AG04449 (cell line): Measurements from ENCODE around the gene KLHDC8A.
A peak's percentile ranks its signal among the peaks of the same experiment; 100 is the strongest.
"Not testable (repeated sequence)": the region's sequence is repeated elsewhere in the genome, so short reads cannot be mapped to it uniquely, and the experiment has no call there.

Experiments used
- CTCF ChIA-PET: fragments of 350-600 bp; formaldehyde crosslinking; extraction: SDS; loops from one replicate; lab custom pipeline; 2021; ENCODE audit warnings: antibody characterized with exemption; lab: Yijun Ruan, JAX
- POLR2A ChIA-PET: fragments of 400-600, 350-600 bp; formaldehyde crosslinking; extraction: SDS; loops from one replicate; lab custom pipeline; 2020; ENCODE audit warnings: antibody characterized with exemption, inconsistent platforms; lab: Yijun Ruan, JAX
- DNase-seq: peaks from one replicate; pipeline ENCODE4 v3.0.0-alpha.2; 2010; ENCODE audit warnings: low read depth, low spot score
- H3K4me3 ChIP-seq: 2 replicates; pipeline ENCODE4 v1.5.1; 2011; ENCODE audit warnings: low read depth, mild to moderate bottlenecking, control low read depth, low read length
- TF ChIP-seq, protein P1 (sequence below): IDR thresholded peaks from one replicate; pipeline ENCODE4 v1.5.1; 2011; ENCODE audit warnings: mild to moderate bottlenecking, moderate library complexity, low read length, control low read depth, inconsistent platforms; ENCODE audit not compliant: insufficient read depth; ENCODE audit errors: missing control alignments

KLHDC8A gene

DNA sequence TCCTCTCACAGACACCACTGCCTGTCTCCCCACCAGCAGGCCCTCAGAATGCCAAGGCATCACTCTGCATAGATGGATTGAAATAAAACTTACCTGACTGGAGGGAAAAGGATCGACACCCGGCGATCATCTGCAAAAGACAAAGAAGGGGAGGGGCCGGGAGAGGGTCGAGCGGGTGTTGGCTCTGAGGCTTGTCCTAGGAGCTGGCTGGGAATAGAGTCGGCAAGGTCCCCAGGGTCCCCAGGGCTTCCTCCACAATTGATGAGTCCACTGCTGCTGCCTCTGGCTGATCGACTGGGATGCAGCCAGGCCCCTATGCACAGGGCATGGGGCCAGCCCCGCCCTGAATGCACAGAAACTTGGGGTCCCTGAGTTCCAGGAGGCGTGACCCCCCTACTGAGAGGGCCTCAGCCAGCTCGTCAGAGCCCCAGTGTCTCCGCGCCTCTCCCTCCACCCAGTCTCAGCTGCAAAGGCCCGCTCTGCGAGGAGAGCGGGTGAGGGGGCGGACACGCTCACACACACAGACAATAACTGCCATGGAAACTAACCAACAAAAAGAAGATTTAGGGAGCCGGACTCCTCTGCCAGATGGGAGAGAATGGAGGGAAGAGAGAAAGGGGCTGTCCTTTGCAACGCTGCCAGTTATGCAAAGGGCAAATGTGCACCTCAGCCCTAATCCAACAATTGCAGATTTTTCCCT is at the start of gene KLHDC8A:
Gene KLHDC8A, minus strand, starts transcription at position 483 of the 700 bp plus-strand sequence. CDS start 13,318 bp downstream, outside the sequence.
- H3K4me3 ChIP-seq, result no peak within 1 kb of the TSS
- POLR2A ChIA-PET, result no interaction called here
- TF ChIP-seq, protein P1, sequence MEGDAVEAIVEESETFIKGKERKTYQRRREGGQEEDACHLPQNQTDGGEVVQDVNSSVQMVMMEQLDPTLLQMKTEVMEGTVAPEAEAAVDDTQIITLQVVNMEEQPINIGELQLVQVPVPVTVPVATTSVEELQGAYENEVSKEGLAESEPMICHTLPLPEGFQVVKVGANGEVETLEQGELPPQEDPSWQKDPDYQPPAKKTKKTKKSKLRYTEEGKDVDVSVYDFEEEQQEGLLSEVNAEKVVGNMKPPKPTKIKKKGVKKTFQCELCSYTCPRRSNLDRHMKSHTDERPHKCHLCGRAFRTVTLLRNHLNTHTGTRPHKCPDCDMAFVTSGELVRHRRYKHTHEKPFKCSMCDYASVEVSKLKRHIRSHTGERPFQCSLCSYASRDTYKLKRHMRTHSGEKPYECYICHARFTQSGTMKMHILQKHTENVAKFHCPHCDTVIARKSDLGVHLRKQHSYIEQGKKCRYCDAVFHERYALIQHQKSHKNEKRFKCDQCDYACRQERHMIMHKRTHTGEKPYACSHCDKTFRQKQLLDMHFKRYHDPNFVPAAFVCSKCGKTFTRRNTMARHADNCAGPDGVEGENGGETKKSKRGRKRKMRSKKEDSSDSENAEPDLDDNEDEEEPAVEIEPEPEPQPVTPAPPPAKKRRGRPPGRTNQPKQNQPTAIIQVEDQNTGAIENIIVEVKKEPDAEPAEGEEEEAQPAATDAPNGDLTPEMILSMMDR, result no peak
- CTCF ChIA-PET, result interaction anchor here (1.0 to 6.5 kb wide), 10 partner anchors 9 to 168 kb away, joined by 3 to 201 read pairs (median 6); no protein-coding TSS in a partner anchor
- no peak for DNase-seq

DNA sequence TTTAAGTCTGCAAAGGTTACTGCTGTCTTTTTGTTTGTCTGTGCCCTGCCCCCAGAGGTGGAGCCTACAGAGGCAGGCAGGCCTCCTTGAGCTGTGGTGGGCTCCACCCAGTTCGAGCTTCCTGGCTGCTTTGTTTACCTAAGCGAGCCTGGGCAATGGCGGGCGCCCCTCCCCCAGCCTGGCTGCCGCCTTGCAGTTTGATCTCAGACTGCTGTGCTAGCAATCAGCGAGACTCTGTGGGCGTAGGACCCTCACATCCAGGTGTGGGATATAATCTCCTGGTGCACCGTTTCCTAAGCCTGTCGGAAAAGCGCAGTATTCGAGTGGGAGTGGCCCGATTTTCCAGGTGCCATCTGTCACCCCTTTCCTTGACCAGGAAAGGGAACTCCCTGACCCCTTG is 49.5 kb upstream of the KLHDC8A start:
- POLR2A ChIA-PET, H3K4me3 ChIP-seq, DNase-seq: not testable (repeated sequence)
- CTCF ChIA-PET, result interaction anchor here (1.0 to 4.3 kb wide), 3 partner anchors 10 to 52 kb away, joined by 3 to 22 read pairs (median 3); no protein-coding TSS in a partner anchor

GRCh38 chr1:205404484-205404883 is 47.8 kb upstream of the KLHDC8A start:
- POLR2A ChIA-PET, CTCF ChIA-PET: not testable (repeated sequence)

GRCh38 chr1:205398586-205398985 is 41.9 kb upstream of the KLHDC8A start:
- no peak for DNase-seq
- TF ChIP-seq, protein P1, result no peak
- H3K4me3 ChIP-seq, result no peak overlapping the region
- ChIA-PET POLR2A (no interaction called here), CTCF (interaction anchor here (1.8 to 6.1 kb wide), 8 partner anchors 14 to 128 kb away, joined by 6 to 151 read pairs (median 12); no protein-coding TSS in a partner anchor)

More at GRCh38 chr1:205404484-205404883, 47.8 kb upstream of the KLHDC8A start:
- DNase-seq, H3K4me3 ChIP-seq: not testable (repeated sequence)

DNA sequence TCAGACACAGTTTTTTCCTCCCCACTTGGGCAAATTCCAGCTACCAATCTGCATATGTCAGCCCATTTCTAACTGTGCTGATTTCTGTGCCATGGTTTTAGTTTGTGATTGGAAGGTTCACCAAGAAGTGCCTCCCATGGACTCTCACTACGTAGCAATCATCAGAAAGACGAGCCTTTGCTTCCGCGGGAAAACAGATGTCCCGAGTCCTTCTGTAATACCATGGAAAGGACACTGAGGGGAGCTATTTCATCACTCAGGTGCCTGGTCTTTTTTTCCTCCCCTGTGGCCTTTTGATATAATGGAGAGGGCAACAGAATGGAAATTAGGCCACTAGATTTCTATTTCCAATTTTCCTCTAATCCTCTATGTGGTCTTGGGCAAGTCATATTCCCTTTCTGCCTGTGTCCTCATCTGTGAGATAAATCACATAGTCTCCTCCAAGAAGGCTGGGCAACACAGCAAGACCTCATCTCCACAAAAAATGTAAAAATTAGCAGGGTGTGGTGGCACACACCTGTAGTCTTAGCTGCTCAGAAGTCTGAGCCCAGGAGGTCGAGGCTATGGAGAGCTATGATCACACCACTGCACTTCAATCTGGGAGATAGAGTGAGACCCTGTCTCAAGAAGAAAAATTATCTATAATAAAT is 40.4 kb upstream of the KLHDC8A start:
- no peak overlapping the region for H3K4me3 ChIP-seq
- ChIA-PET CTCF (interaction anchor here (0.8 to 6.1 kb wide), 28 partner anchors 11 to 262 kb away, joined by 3 to 151 read pairs (median 5); partner anchors contain the start of gene KLHDC8A), POLR2A (no interaction called here)
- DNase-seq, result no peak
- TF ChIP-seq, protein P1, result peak; percentile 35

- no peak for DNase-seq
- CTCF ChIA-PET, result interaction anchor here (0.7 to 6.1 kb wide), 12 partner anchors 11 to 142 kb away, joined by 3 to 151 read pairs (median 8); no protein-coding TSS in a partner anchor
- TF ChIP-seq, protein P1, result no peak
- no peak overlapping the region for H3K4me3 ChIP-seq
- POLR2A ChIA-PET, result no interaction called here
Measured at GRCh38 chr1:205395616-205396015, 38.9 kb upstream of the KLHDC8A start.

GRCh38 chr1:205392650-205393049 is 35.9 kb upstream of the KLHDC8A start:
- TF ChIP-seq, protein P1, result no peak
- DNase-seq, result no peak
- CTCF ChIA-PET, result interaction anchor here (1.0 to 3.3 kb wide), 4 partner anchors 38 to 119 kb away, joined by 3 to 17 read pairs (median 4); no protein-coding TSS in a partner anchor
- H3K4me3 ChIP-seq, result no peak overlapping the region
- POLR2A ChIA-PET, result no interaction called here
